Lower leg skin (tissue), 4 donors: Measurements from ENCODE around the gene CFLAR. TPM values are rescaled to one million over a fixed set of nuclear protein-coding genes. Genes with fewer than 3 reads are reported as not detected.

Experiments used
- DNase-seq, 2 donors: peaks; one replicate each; pipeline ENCODE4 v3.0.0-alpha.2; 2019; ENCODE audit warnings: low spot score in 2 of 2
- H3K4me3 ChIP-seq: fragments of 200-600 bp; sonication (generic); 2 replicates; pipeline ENCODE4 v1.5.1; 2017; ENCODE audit warnings: mild to moderate bottlenecking, low read depth; ENCODE audit not compliant: poor library complexity, severe bottlenecking
- POLR2A ChIP-seq, 2 donors: fragments of 450-650 bp; IDR thresholded peaks; one replicate each; pipeline ENCODE4 v1.6.1; 2016 to 2017; ENCODE audit warnings: antibody characterized with exemption in 2 of 2, mild to moderate bottlenecking in 1 of 2, moderate library complexity in 1 of 2
- WGBS, 2 donors: methylation state at CpG; one replicate each; pipeline ENCODE4 v1.1.5; 2018; 5-methylcytosine and 5-hydroxymethylcytosine counted together
- intact Hi-C: fragments of 100-400 bp; cut with DNase I; formaldehyde crosslinking; loops from one replicate; pipeline ENCODE4 v1.15.0; 2023; ENCODE audit warnings: low total_unique reads
- total RNA-seq, 4 donors: library from RNA; depleted of rRNA; stranded (reverse); fragments of >200 nt; gene quantifications; one replicate each; pipeline ENCODE4 v1.1.0, GENCODE V29; 2016
- TF ChIP-seq, protein P1 (sequence below), 3 donors: fragments of 450-650 bp; IDR thresholded peaks; one replicate each; pipeline ENCODE4 v1.5.1; 2016; ENCODE audit warnings: antibody characterized with exemption in 3 of 3, mild to moderate bottlenecking in 3 of 3, moderate library complexity in 2 of 3

Gene CFLAR
- total RNA-seq, 4 donors from 2014 or later, result 136 to 163 (median 147) TPM

DNA sequence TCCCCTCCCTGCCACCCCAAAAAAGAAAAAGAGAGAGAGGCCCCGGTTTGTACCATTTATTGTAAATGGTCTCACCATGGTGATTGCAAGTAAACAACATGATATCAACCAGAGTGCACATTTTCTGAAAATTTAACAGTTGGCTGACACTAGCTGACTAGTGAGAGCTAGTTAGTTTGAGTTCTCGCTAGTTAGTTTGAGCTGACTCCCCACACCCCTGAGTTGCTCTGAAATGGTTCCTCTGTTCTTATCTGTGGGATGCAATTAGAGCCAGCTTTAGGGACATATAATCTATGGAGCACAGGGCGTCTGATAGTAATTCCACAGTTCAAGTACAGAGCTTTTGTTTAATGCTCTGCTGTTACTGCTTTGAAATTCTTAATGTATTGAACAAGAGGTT lies 80.0 kb downstream of the CFLAR start:
- TF ChIP-seq POLR2A (IDR thresholded peaks at IDR 0.05), result no peak
- TF ChIP-seq, protein P1, sequence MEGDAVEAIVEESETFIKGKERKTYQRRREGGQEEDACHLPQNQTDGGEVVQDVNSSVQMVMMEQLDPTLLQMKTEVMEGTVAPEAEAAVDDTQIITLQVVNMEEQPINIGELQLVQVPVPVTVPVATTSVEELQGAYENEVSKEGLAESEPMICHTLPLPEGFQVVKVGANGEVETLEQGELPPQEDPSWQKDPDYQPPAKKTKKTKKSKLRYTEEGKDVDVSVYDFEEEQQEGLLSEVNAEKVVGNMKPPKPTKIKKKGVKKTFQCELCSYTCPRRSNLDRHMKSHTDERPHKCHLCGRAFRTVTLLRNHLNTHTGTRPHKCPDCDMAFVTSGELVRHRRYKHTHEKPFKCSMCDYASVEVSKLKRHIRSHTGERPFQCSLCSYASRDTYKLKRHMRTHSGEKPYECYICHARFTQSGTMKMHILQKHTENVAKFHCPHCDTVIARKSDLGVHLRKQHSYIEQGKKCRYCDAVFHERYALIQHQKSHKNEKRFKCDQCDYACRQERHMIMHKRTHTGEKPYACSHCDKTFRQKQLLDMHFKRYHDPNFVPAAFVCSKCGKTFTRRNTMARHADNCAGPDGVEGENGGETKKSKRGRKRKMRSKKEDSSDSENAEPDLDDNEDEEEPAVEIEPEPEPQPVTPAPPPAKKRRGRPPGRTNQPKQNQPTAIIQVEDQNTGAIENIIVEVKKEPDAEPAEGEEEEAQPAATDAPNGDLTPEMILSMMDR (IDR thresholded peaks at IDR 0.05), result no peak
- WGBS, 2 donors, result 78 to 79% methylated on average over 3 of the region's 3 CpGs
- no peak overlapping the region for H3K4me3 ChIP-seq
- intact Hi-C loops, result no loop called here
- no peak for DNase-seq

DNA sequence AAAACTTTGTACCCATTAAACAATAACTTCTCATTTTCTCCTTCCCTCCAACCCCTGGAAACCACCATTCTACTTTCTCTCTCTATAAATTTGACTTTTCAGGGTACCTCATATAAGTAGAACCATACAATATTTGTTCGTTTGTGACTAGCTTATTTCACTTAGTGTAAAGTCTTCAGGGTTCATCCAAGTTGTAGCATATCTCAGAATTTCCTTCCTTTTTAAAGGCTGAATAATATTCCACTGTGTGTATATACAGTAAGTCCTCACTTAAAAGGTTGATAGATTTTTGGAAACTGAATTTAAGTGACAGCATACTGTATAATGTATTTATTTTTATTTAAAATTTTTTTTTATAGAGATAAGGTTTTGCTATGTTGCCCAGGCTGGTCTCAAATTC lies 80.8 kb downstream of the CFLAR start:
- TF ChIP-seq, protein P1 (IDR thresholded peaks at IDR 0.05), result no peak
- TF ChIP-seq POLR2A (IDR thresholded peaks at IDR 0.05), result no peak
- H3K4me3 ChIP-seq, result no peak overlapping the region
- DNase-seq, result no peak
- intact Hi-C loops, result no loop called here
- 97 to 98% methylated on average over 1 of the region's 1 CpG for WGBS, 2 donors

DNA sequence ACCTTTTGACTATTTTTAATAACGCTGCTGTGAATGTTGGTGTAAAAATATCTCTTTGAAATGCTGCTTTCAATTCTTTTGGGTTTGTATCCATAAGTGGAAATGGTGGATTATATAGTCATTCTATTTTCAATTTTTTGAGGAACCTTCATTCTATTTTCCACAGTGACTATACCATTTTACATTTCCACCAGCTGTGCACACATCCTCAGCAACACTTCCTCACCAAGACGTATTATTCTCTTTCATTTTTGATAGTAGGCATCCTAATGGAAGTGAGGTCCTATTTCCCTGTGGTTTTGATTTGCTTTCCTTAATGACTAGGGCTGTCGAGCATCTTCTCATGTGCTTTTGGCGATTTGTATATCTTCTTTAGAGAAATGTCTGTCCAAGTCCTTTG lies 81.8 kb downstream of the CFLAR start:
- no peak for DNase-seq
- H3K4me3 ChIP-seq, result no peak overlapping the region
- 73 to 86% methylated on average over 4 of the region's 4 CpGs for WGBS, 2 donors
- intact Hi-C loops, result no loop called here
- TF ChIP-seq, protein P1 (IDR thresholded peaks at IDR 0.05), result no peak
- TF ChIP-seq POLR2A (IDR thresholded peaks at IDR 0.05), result no peak

DNA sequence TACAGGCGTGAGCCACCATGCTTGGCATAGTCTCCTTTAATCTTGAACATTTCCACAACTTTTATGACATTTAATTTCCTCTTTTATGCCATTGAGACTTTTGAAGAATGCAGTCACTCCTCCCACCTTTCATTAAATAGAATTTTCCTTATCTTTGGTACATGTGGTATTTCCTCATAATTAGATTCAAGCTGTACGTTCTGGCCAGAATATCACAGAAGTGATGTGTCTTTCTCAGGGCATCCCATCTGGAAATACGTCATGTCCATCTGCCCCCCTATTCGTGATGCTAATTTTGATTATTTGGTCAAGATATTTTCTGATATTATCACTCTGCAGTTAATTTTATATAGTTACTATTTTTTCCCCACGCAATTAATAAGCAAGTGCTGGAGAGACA lies 83.9 kb downstream of the CFLAR start:
- H3K4me3 ChIP-seq, result no peak overlapping the region
- TF ChIP-seq, protein P1 (IDR thresholded peaks at IDR 0.05), result no peak
- TF ChIP-seq POLR2A (IDR thresholded peaks at IDR 0.05), result no peak
- WGBS, 2 donors, result 79 to 82% methylated on average over 5 of the region's 5 CpGs
- intact Hi-C loops, result no loop called here
- DNase-seq, result no peak

DNA sequence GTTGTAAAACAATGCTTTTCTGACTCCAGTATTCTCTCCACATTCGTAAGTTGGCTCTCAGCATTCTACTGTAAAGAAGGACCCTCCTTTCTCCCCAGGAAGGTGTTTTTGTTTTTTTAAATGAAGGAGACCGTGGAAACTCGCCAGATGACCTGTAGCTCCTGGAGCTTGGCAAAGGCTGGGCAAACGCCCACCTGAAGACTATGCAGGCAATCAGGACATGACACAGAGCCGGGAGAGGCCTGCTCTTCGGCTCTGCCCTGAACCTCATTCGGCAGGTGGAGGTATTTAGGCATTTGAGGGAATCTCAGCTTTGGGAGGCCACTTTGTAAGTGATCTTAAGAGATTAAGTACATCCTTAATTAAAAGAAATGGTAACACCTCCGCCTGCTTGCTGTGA lies 84.4 kb downstream of the CFLAR start:
- TF ChIP-seq, protein P1 (IDR thresholded peaks at IDR 0.05), result no peak
- no peak for TF ChIP-seq POLR2A (IDR thresholded peaks at IDR 0.05)
- no peak overlapping the region for H3K4me3 ChIP-seq
- no peak for DNase-seq
- intact Hi-C loops, result no loop called here
- 81 to 82% methylated on average over 8 of the region's 8 CpGs for WGBS, 2 donors

DNA sequence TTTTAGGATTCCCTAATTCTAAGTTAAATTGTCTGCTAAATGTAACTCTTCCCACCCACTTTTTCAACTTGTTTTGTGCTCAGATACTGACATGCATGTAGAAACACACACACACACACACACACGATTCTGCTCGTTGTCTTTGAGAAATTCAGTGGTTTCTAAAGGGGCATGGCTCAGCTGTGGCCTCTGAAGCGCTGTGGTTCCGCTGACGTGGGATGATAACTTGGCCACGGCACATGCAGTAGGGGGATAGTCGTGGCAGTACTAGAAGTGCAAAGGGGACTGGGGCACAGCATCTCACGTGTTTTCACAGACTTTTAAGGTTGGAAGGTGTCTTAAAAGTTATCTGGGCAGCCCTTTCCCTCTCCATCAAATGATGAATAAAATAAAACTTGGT lies 85.4 kb downstream of the CFLAR start:
- H3K4me3 ChIP-seq, result no peak overlapping the region
- TF ChIP-seq, protein P1 (IDR thresholded peaks at IDR 0.05), result no peak
- no peak for TF ChIP-seq POLR2A (IDR thresholded peaks at IDR 0.05)
- DNase-seq, result no peak
- 89 to 90% methylated on average over 8 of the region's 8 CpGs for WGBS, 2 donors
- intact Hi-C loops, result no loop called here
